Lung (tissue), 12 donors: ENCODE measurements around the gene KITLG. TPM values are rescaled to one million over a fixed set of nuclear protein-coding genes. Genes with fewer than 3 reads are reported as not detected.

Source experiments
- ATAC-seq: fragments of 200-7000 bp; cut with Tn5 transposase; one replicate; pipeline ENCODE4 v1.9.1; 2020; ENCODE audit warnings: moderate number of reproducible peaks; ENCODE audit not compliant: insufficient read depth, low FRiP score
- DNase-seq, 3 donors: peaks; one replicate each; pipeline ENCODE4 v3.0.0-alpha.2; 2013 to 2017
- H3K27ac ChIP-seq, 2 donors: one replicate each; pipeline ENCODE4 v1.5.1; 2013; ENCODE audit warnings: mild to moderate bottlenecking in 2 of 2, moderate library complexity in 2 of 2, control low read depth in 1 of 2, inconsistent platforms in 1 of 2, low read depth in 1 of 2, low read length in 1 of 2
- H3K27me3 ChIP-seq, 3 donors: one replicate each; pipeline ENCODE4 v1.5.1; 2013; ENCODE audit warnings: low read length in 2 of 3; ENCODE audit not compliant: control insufficient read depth in 3 of 3, insufficient read depth in 3 of 3
- H3K36me3 ChIP-seq, 4 donors: one replicate each; pipeline ENCODE4 v1.5.1; 2013; ENCODE audit warnings: low read length in 4 of 4, mild to moderate bottlenecking in 1 of 4, moderate library complexity in 1 of 4; ENCODE audit not compliant: control insufficient read depth in 4 of 4, insufficient read depth in 4 of 4
- H3K4me1 ChIP-seq, 5 donors: one replicate each; pipeline ENCODE4 v1.5.1; 2013; ENCODE audit warnings: low read length in 5 of 5, mild to moderate bottlenecking in 2 of 5, moderate library complexity in 1 of 5; ENCODE audit not compliant: control insufficient read depth in 5 of 5, insufficient read depth in 5 of 5
- H3K4me3 ChIP-seq: one replicate; pipeline ENCODE4 v1.5.1; 2013; ENCODE audit warnings: mild to moderate bottlenecking, control low read depth, moderate library complexity
- H3K9ac ChIP-seq, 2 donors: one replicate each; pipeline ENCODE4 v1.5.1; 2013; ENCODE audit warnings: low read length in 2 of 2, control low read depth in 1 of 2; ENCODE audit not compliant: insufficient read depth in 1 of 2
- H3K9me3 ChIP-seq, 4 donors: one replicate each; pipeline ENCODE4 v1.5.1; 2013; ENCODE audit warnings: low read length in 3 of 4, mild to moderate bottlenecking in 1 of 4, moderate library complexity in 1 of 4; ENCODE audit not compliant: control insufficient read depth in 4 of 4, insufficient read depth in 3 of 4
- CTCF ChIP-seq: IDR thresholded peaks from 2 replicates; pipeline ENCODE4 v1.5.1; 2012; ENCODE audit warnings: mild to moderate bottlenecking; ENCODE audit errors: control extremely low read depth, extremely low read depth
- WGBS, 2 donors: extraction: QIAGEN DNeasy Blood & Tissue Kit; methylation state at CpG; one replicate each; pipeline ENCODE4 v1.1.7; 2013; 5-methylcytosine and 5-hydroxymethylcytosine counted together
- polyA plus RNA-seq, 2 donors: library from polyadenylated mRNA; stranded (reverse); fragments of 200-250 nt; gene quantifications; one replicate each; pipeline ENCODE4 v1.2.1, GENCODE V29; 2013
- total RNA-seq, 2 donors: library from RNA; depleted of rRNA in 1 of 2; stranded (reverse); fragments of >200 nt in 1 of 2; gene quantifications; one replicate each; pipeline ENCODE4 v1.2.1, GENCODE V29; 2014 to 2021
- donor health status: control.
- donor health status: control.
- donor health status: Bipolar disorder and iron deficiency.
- donor health status: healthy.
- donor health status: DM: yes; HTN: yes; CAD: no.

KITLG gene
- total and polyA plus RNA-seq, 4 donors: 13.7 to 142 (median 38.2) TPM

- peaks cover 5 to 53% (median 12%) of the 10 kb centered on the region in 5 donors for H3K4me1 ChIP-seq
These were observed 4.8 kb downstream of the KITLG start for GRCh38 chr12:88575361-88575970.

GRCh38 chr12:88574278-88574677, 6.0 kb downstream of the KITLG start:
- Histone ChIP-seq H3K4me3 (no peak overlapping the region), H3K27ac (peak overlapping the region in 1 of 2 donors; percentile 20), H3K9me3 (no peaks in the 10 kb centered on the region), H3K4me1 (peaks cover 4 to 53% (median 10%) of the 10 kb centered on the region in 5 donors), H3K36me3 (no peaks in the 10 kb centered on the region), H3K9ac (no peak overlapping the region), H3K27me3 (no peaks in the 10 kb centered on the region)
- ATAC-seq (no peak), DNase-seq (no peak)
- 44 to 55% methylated on average over 2 of the region's 2 CpGs for WGBS, 2 donors
- no peak for TF ChIP-seq CTCF

More at GRCh38 chr12:88575361-88575970, 4.8 kb downstream of the KITLG start:
- DNase-seq (no peak), ATAC-seq (no peak)
- 55 to 70% methylated on average over 2 of the region's 2 CpGs for WGBS, 2 donors
- no peaks in the 10 kb centered on the region for H3K27me3 ChIP-seq
- no peak overlapping the region for H3K27ac ChIP-seq
- H3K36me3 ChIP-seq: no peaks in the 10 kb centered on the region
- TF ChIP-seq CTCF: no peak
- H3K4me3 ChIP-seq: no peak overlapping the region
- no peak overlapping the region for H3K9ac ChIP-seq
- H3K9me3 ChIP-seq: no peaks in the 10 kb centered on the region

GRCh38 chr12:88573583-88573982, 6.7 kb downstream of the KITLG start:
- no peaks in the 10 kb centered on the region for H3K36me3 ChIP-seq
- DNase-seq: no peak
- H3K9me3 ChIP-seq: no peaks in the 10 kb centered on the region
- no peak overlapping the region for H3K9ac ChIP-seq
- peaks cover 4 to 47% (median 6%) of the 10 kb centered on the region in 5 donors for H3K4me1 ChIP-seq
- no peak for ATAC-seq
- WGBS, 2 donors: 88 to 94% methylated on average over 4 of the region's 4 CpGs
- TF ChIP-seq CTCF: no peak
- H3K4me3 ChIP-seq: no peak overlapping the region
- peak overlapping the region in 1 of 2 donors; percentile 1 for H3K27ac ChIP-seq
- no peaks in the 10 kb centered on the region for H3K27me3 ChIP-seq
